HG02588 (cell line): ENCODE data around the gene KCNK1.
A peak's percentile ranks its signal among the peaks of the same experiment; 100 is the strongest.
"Not testable (repeated sequence)": the region's sequence is repeated elsewhere in the genome, so short reads cannot be mapped to it uniquely, and the experiment has no call there.

ENCODE experiments used
- ATAC-seq: cut with Tn5 transposase; IDR thresholded peaks from one replicate; pipeline ENCODE4 v1.9.1; 2021; ENCODE audit warnings: mild to moderate bottlenecking, moderate library complexity; ENCODE audit not compliant: unreplicated experiment

Gene KCNK1

GRCh38 chr1:233664804-233665574 is 51.1 kb downstream of the KCNK1 start:
- no peak for ATAC-seq

GRCh38 chr1:233665575-233666270 is 51.8 kb downstream of the KCNK1 start:
- ATAC-seq: no peak

DNA sequence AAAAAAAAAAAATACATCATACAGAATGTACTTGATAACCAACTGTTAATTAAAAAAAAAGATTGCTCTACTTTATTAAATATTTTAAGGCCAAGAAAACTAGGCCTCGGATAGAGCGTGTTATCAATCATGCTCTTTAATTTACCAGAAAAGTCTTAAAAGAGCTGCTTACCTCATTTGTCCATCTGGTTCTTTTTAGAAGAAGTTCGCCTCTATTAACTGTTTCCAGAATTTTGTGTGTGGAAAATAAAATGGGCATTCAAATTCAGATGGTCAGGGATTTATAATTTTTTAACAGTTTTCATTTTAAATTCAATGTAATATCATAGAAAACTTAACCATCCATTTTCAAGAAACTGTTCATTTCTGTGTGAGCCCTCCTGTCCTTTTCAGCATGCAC is 53.8 kb downstream of the KCNK1 start:
- no peak for ATAC-seq

DNA sequence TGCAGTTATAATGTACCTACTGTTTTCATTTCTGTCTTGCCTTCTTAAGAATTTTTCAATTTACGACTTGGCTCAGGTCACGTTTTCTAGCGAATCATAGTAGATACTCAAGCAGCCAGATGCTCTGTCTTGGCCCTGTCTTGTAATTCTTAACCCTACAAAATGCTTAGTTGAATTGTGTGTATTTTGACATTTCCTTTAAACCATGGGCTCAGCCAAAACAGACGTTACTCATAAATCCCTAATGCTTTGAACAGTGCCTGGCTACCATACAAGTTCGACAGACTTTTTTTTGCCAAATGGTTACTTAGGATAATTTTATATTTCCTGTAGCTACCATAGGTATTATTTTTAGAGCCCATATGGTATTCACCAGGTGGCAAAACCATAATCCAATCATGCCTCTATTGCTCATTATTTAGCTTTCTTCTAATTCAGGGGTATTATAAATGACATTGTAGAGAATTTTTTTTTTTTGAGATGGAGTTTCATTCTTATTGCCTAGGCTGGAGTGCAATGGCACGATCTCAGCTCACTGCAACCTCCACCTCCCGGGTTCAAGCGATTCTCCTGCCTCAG is 54.3 kb downstream of the KCNK1 start:
- no peak for ATAC-seq

- peak; percentile 60 for ATAC-seq
Observed at GRCh38 chr1:233668725-233669294, 54.9 kb downstream of the KCNK1 start.

DNA sequence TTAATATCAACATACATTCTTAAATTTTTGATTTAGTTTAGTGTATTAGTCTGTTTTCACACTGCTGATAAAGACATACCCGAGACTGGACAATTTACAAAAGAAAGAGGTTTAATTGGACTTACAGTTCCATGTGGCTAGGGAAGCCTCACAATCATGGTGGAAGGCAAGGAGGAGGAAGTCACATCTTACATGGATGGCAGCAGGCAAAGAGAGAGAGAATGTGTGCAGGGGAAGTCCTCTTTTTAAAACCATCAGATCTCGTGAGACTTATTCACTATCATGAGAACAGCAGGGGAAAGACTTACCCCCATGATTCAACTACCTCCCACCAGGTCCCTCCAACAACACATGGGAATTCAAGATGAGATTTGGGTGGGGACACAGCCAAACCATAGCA is 56.5 kb downstream of the KCNK1 start:
- not testable (repeated sequence) for ATAC-seq

GRCh38 chr1:233671286-233671685 is 57.4 kb downstream of the KCNK1 start:
- no peak for ATAC-seq

- ATAC-seq: no peak
Observed at GRCh38 chr1:233672732-233673131, 58.8 kb downstream of the KCNK1 start.

DNA sequence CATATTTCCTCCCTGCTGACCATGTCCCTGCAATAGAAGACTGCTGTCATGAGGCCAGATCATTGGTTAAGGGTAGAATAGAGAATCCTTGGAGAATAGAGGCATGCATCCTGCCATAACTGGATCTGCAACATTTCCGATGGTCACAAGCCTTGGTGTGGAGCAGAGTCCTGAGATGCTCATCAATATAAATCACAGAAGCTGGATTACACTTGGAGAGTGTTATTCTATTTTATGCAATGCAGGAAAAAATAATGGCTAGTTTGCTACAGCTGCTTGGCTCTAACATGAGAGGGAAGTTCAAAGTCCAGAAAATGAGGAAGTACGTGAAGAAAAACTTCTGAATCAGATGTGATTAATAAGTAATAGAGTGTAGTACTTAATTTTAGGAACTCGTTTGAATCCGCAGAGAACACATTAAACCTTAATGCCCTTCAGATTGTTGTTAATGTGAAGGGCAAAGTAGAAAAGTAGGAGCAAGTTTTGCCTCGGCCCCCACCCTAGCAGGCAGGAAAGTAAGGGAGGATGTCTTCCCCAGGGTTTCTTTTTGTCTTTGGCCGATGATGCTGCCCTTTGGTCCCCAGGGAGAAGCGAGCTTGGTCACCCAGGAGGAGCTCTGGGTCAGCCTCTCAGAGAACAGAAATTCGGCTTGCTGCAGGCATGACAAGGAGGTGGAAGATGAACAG is 59.5 kb downstream of the KCNK1 start:
- peak; percentile 45 for ATAC-seq

DNA sequence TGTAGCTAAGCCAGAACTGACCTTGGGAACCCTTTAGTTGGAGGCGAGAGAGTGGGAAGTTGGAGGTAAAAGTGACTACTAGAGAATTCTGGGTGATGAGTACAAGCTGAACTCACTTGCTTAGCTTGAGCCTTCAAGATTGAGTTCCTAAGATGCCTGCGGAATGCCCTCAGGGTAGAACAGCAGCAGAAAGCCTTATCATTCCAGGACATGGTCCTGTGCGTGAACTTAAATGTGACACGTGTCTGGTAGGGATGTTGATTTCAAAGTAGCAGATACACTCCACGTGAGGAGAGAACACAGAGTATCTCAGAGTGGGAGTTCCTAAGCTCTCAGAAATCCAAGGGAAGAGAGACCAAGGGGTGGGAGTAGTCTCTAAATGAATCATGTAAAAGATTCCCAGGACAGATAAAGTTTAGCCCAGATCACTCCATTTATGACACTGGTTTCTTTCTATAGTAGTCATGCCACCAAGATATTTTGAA is 60.1 kb downstream of the KCNK1 start:
- ATAC-seq: no peak

DNA sequence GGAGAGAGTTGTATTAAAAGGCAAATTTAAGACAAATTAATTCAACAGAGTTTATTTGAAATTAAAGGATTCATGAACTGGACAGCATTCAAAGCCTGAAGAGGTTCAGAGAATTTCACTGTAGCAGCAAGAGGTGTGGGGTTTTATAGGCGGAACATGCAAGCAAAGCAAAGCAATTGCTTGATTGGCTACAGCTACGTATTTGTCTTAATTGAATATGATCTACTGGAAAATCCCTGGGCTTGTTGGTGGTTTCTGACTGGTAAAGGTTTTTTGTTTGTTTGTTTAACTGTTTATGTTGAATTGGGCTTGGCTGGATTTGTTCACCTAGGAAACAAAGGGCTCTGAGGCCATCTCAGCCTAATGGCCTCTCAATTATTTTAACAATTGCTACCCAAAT is 61.5 kb downstream of the KCNK1 start:
- ATAC-seq: peak; percentile 2

DNA sequence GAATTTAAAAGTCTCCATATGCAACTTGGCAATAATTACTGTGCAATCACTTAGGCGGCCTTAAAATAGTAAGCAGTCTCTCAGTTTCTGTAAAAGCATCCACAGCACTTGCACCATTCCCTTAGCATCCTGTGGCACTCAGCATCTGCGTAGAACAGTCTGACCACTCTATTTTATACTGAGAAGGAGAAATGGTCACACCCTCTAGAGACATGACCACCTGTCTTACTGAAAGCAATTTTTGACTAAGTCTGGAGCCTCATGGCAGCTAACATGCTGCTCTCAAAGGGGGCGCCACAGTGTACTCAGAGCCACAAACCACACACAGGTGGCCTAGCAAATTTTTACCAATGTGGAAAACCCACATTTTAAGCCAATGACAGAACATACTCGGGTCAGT is 62.0 kb downstream of the KCNK1 start:
- peak; percentile 83 for ATAC-seq

GRCh38 chr1:233677690-233678354 is 63.9 kb downstream of the KCNK1 start:
- ATAC-seq: no peak

DNA sequence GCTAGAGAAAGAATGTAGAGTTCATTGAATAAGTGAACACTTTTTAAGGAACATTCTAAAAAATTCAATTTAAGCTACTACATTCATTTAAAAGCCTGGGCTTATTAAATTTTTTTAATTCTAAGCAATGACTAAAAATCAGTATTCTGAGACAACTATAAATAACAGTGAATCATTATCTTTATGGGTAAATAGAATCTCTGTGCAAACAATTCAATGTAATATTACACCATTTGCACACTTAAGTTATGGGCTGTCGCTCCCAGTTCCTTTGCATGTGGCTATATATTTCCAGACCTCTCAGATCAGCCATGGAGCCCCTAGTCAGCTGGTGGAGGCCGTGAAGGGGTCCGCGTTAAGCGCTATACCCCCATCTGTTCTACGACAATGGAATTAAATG is 65.1 kb downstream of the KCNK1 start:
- ATAC-seq: no peak

- ATAC-seq: no peak
Observed at GRCh38 chr1:233679591-233680373, 65.9 kb downstream of the KCNK1 start.

GRCh38 chr1:233681285-233681684 is 67.4 kb downstream of the KCNK1 start:
- ATAC-seq: no peak

- ATAC-seq: not testable (repeated sequence)
Observed at GRCh38 chr1:233686653-233687052, 72.7 kb downstream of the KCNK1 start.

DNA sequence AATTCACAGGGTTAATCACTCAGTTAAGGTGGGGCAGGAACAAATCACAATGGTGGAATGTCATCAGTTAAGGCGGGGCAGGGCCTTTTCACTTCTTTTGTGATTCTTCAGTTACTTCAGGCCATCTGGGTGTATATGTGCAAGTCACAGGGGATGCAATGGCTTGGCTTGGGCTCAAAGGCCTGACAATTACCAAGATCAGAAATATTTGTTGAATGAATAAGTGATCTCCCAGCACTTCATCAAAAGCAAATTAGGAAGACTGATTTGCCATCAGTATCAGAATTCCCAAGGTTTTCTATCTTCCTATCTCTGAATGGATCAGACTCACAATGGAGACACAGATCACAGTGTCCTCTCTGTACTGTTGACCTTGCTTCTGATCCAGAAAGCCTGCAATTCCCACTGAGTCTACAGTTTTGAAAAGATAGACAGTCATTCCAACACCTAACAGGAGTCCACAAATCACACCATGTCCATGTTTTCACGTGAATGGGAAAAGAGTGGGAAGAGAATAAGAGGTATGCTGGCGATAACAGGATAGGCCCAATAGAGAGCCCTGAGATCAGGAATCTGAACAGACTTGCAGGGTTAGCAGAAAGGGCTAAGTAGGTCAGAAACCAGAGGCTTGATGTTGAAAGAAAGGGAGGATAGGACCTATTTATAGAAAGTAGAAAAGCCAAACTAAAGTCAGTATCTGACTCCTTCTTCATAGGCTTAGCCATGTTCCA is 75.3 kb downstream of the KCNK1 start:
- no peak for ATAC-seq

DNA sequence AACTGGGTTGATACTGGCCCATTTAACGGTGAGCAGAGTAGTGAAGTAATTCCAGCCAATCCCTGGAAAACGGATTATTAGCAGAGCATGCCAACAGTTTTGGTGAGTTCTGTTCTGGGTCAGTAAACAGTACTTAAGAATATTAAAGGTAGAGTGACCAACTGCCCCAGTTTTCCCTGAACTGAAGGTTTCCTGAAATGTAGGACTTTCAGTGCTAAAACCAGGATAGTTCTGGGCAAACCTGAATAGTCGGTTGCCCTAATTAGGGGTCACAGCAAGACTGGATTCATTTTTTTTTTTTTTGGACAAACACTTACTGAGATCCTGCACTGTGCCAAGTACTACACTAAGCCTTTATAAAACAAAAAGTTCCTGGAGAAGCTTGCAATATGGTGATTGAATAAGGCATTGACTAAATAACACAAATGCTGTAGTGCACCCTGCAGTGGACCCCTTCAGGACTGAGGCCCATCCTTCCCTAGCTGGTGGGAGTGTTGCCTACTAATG is 75.9 kb downstream of the KCNK1 start:
- ATAC-seq: no peak
